GM19025 (cell line): Measurements from ENCODE around the gene PRKAG2.
"Not testable (repeated sequence)": the region's sequence is repeated elsewhere in the genome, so short reads cannot be mapped to it uniquely, and the experiment has no call there.

Experiments used
- ATAC-seq: cut with Tn5 transposase; IDR thresholded peaks from one replicate; pipeline ENCODE4 v1.9.1; 2021; ENCODE audit warnings: mild to moderate bottlenecking, low read depth, moderate library complexity; ENCODE audit not compliant: unreplicated experiment

The PRKAG2 gene

DNA sequence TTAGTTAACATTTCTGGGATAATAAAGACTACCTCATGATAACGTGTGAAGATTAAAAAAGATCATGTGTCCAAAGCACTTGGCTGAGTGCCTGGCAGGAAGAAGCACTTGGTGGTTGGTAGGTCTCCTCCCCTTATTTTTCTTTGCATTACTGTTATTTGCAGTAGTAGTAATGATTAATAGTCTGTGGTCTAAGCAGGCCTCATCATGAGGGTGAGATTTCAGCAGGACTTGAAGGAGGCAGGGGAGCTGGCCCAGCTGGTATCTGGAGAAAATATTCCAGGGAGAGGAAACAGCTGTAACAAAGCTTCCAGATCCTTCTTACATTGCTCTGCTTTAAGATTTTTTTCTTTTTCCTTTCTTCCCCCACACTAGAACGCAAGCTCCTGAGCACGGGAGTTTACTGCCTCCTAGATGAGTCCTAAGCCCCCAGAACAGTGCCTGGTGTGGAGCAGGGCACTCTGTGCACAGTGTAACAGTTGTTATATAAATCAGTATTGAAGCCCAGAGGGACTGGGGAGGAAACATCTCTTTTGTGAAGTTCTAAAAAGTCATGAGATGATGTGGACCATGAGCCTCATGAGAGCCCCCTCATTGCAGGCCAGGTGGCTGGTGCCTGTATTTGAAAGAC, 326.1 kb downstream of the PRKAG2 start:
- no peak for ATAC-seq

DNA sequence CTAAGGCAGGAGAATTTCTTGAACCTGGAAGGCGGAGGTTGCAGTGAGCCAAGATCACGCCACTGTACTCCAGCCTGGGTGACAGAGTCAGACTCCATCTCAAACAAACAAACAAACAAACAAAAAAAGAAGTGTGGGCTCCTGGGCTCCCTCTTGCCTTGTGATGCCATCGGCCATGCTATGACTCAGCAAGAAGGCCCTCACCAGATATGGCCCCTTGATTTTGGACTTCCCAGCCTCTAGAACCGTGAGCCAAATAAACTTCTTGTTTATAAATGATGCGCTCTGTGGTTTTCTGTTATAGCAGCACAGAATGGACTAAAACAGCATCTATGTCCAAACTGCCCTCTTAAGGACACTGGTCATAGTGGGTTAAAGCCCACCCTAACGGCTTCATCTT, 327.3 kb downstream of the PRKAG2 start:
- no peak for ATAC-seq

DNA sequence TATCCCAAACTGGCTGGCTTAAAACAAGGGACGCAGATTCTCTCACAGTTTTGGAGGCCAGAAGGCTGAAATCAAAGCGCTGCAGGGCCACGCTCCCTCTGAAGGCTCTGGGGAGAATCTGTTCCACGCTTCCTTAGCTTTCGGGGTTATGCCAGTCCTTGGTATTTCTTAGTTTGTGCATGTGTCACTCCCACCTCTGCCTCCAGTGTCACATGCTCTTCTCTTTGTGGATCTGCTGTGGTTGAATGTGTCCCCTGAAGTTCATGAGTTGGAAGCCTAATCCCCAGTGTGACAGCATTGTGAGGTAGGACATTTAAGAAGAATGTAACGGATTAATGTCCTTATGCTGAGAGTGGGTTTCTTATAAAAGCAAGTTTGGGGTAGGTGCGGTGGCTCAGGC, 327.8 kb downstream of the PRKAG2 start:
- no peak for ATAC-seq

DNA sequence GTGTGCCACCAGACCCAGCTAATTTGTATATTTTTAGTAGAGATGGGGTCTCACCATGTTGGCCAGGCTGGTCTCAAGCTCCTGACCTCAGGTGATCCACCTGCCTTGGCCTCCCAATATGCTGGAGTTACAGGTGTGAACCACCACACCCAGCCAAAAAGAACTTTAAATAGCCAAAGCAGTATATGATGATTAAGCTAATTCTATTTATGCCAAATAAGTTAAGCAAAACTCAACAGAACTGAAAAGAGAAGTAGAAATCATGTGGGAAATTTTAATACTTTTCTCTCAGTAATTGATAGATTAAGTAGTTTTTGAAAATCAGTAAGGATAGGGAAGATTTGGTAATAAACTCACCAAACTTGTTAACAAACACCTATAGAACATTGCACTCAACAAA, 332.7 kb downstream of the PRKAG2 start:
- ATAC-seq: no peak

DNA sequence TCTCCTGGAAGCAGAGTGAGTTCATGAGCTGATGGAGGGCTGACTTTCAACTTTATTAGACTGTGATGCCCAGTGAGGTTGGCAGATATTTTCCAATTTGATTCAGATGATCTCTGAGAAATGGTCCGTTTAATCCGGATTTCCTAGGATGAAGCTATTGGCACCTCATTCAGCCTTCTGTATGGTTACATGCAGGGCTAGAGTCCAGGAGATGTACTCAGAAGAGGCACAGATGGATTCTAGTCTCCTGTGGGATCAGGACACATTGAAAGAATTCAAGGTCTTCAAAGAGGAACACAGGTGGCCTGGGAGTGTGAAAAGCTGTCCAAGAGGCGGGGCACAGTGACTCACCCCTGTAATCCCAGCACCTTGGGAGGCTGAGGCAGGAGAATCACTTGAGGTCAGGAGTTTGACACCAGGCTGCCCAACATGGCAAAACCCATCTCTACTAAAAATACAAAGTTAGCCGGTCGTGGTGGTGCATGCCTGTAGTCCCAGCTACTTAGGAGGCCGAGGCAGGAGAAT, 334.2 kb downstream of the PRKAG2 start:
- no peak for ATAC-seq

DNA sequence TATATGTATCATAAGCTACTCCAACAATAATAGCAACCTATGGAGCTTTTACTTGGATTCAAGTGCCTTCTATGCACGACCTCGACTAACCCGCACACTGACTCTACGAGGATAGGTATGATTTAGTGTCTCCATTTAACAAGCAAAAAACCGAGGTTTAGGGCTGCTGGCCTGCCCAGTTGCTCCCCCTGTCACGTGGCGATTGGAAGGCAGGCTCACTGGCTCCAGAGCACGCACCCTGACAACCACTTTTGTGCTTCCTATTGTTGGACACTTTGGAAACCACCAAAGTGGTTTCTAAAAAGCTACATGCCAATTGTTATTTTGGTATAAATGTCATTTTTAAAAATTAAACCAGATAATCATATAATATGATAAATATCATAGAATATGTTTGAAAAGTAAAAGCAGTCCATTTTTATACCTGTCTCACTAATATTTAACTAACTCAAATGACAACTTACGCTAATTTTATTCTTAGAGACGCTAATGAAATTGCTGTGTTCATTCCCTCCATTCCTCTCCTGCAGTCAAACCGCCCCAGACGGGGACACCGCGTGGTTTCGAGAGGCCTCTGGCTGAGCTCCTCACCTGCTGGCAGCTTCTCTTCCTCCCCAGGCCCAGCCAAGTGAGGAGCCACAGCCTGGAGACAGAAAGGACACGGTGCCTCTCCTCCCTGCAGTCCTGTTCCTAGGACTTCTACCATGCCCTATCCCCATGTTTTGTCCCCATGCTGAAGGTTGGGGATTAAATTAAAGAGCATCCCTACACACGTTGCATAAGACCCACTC, 335.0 kb downstream of the PRKAG2 start:
- ATAC-seq: no peak

DNA sequence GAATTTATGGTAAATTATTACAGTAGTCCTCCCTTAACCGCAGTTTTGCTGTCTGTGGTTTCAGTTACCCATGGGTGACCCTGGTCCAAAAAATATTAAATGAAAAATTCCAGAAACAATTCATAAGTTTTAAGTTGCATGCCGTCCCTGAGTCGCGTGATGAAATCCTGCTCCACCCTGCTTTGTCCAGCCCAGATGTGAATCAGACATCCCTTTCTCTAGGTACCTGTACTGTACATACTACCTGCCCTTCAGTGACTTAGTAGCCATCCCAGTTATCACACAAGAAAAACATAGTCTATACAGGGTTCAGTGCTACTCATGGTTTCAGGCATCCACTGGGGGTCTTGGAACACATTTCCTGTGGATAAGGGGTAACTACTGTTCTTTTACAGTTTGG, 336.8 kb downstream of the PRKAG2 start:
- no peak for ATAC-seq

DNA sequence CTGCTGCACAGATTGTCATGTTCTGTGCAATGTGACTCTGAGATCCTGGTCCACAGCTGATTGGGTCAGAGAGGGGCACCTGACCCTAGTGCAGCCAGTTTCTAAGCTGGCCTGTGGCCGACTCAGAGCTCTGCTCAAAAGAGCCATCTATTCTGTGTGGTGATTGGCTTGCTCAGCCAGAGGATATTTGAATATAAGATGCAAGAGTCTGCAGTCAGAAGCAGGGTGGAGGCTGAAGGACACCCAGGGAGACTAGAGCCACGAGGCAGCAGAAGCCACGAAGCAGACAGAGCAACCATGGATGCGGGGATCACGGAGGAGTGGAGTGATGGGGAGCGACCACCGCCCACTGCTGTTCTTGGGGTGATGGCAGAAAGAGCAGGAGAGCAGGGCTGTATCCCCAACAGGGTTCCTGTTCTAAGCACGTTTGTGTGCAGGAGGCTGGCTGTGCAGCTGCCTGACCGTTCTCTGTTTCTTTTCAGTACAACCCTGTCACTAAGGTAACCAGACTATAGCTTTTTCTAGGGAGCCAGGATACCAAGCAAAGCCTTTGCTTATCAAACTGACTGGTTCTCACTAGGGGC, 337.7 kb downstream of the PRKAG2 start:
- ATAC-seq: peak; percentile 93

DNA sequence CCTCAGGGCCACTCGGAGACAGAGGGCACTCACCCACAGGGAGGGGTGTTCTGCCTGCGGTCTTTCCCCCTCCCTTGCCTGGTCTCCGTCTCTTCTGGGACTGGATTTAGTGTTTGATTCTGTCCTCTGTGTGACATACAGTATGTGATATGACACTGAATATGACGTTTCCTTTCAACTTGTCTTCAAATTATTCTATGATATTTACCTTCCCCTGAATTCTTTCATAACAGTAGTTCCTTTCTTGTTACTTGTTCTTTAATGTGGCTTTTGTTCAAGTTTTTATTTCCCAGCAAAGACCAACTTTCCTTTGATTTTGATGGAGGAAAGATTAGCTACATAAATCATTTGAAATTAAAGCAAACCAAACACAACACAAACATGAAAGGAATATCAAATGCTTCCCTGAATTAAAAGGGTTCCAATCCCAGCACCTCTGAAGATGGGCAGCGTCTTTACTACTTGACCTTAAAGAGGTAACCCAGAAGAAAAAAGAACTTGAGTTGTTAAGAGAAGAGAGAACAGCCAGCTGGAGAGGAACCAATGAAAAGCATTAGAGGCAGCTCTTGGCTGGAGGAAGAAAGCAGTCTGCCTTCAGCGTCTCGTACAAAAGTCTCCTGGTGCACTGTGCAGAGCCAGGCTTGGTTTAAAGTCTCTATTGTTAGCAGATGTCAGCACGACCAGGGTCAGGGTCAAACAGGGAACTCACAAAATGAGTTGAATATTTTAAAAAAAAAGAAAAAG, 338.9 kb downstream of the PRKAG2 start:
- ATAC-seq: no peak

DNA sequence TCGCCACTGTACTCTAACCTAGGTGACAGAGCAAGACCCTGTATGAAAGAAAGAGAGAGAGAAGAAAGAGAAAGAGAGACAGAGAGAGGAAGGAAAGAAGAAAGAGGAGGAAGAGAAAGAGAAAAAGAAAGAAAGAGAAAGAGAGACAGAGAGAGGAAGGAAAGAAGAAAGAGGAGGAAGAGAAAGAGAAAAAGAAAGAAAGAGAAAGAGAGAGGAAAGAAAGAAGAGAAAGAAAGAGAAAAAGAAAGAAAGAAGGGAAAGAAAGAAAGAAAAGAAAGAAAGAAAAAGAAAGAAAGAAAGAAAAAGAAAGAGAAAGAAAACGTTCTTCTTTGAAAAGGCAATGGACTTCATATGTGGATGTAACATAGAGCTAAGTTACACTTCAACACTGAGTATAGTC, 340.7 kb downstream of the PRKAG2 start:
- ATAC-seq: not testable (repeated sequence)

DNA sequence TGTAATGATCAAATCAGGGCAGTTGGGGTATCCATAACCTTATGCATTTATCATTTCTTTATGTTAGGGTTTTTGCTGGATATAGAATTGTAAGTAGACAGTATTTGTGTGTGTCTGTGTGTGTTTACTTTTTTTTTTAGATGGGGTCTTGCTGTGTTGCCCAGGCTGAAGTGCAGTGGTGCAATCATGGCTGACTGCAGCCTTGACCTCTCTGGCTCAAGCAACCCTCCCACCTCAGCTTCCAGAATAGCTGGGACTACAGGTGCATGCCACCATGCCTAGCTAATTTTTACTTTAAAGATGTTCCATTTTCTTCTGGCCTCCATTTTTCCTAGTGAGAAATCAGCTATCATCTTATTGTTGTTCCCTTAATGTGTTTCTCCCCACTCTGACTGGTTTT, 347.1 kb downstream of the PRKAG2 start:
- no peak for ATAC-seq

DNA sequence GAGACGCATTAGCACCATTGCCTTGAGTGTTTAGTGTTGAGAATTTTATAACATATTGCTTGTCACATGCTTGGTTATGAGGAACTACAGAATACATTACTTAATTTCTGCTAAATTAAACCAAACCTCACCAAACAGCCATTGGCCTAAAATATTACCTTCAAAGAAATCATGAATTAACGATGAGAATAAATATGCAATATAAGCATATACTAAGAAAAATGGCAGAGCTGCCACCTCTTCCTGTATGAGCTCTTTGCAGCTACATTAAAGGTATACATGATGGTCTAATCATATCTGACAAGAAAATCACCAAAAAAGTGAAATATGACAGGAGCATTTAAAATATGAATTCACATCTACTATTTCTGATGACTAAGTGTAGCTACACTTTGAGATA, 352.1 kb downstream of the PRKAG2 start:
- ATAC-seq: no peak

DNA sequence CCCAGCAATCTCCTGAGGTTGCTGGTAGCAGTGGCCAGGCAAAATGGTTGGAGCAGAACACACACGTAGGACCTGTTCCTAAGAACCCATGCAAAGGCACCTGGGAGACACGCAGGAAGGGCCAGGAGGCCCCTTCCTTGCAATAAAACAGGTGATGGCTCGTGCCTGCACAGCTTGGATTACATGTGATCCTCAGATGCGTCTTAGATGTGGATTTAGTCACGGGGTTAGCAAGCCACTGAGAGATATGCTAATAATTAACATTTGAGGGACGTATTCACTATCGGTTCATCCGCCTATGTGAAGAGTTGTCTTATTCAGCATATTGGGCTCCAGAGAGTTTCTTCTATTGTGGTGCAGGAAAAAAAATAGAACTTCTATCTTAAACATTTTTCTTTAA, 352.6 kb downstream of the PRKAG2 start:
- ATAC-seq: no peak

DNA sequence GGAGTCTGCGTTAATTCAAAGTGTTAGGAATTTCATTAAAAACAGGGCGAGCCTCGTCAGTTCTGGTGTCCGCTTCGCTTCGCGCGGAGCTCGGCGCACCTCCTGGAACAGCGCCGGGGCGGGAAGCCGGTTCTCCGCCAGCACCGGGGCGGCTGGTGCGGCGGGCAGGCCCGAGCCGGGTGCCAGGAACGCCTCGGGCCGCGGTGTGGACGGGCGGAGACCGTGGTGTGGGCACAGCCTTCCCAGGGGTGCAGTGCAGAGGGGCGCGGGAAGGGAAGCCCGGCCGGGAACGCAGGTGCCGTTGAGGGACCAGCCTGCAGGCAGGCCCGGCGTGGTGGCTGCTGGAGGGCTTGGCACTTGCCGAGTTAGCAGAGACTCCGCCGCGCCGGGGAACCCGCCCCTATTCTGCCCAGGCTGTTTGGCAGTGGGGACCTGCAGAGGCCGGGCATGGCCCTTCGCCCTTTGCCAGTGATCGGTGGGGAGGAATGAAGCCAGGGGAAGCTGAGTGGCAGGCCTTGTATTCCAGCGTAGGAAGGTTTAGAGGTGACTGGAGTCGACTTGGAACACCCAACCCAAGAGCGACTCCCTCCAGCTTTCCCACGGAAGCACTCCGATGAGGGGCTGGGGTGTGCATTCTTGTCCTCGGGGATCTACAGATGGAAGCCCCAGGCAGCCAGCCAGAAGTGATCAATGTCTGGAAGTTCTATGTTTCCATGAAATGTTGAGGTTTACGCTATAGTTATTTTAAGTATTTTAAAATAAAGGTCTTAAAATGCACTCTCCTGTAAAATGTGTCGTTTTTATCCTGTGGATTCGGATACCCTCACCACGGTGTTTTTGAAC, 356.3 kb downstream of the PRKAG2 start:
- no peak for ATAC-seq

DNA sequence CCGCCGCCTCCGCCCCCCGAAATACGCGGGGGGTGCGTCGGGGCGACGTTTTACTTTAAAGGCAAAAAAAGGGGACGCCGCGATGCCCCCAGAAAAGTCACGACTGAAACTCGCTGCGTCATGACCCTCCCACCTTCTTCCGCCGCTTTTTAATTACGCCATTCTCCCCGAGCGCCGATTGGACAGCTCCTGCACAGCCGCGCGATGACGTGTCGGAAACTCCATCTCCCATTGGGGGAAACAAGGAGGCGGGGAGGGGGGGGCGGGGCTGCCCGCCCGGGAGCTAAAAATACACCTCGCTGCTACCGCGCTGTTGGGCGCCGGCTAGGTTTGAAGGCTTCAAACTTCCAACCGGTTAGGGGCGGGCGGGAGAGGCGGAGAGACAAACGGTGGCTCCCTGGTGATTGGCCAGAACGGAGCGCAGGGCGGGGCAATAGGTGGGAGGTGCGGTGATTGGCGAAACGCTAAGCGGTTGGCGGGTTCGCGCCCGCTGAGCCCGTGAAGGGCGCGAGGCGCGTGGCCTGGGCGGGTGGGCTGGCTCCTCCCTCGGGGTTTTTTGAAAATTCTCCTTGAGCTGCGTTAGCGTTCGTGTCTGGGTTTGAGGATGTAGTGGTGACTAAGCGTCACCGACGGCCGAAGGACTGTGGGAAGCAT, 357.0 kb downstream of the PRKAG2 start, which contains the start of gene RHEB:
Gene RHEB, minus strand, starts transcription at position 131 of the 654 bp plus-strand sequence. CDS start 384 bp downstream, outside the sequence.
- peak; percentile 70 for ATAC-seq

DNA sequence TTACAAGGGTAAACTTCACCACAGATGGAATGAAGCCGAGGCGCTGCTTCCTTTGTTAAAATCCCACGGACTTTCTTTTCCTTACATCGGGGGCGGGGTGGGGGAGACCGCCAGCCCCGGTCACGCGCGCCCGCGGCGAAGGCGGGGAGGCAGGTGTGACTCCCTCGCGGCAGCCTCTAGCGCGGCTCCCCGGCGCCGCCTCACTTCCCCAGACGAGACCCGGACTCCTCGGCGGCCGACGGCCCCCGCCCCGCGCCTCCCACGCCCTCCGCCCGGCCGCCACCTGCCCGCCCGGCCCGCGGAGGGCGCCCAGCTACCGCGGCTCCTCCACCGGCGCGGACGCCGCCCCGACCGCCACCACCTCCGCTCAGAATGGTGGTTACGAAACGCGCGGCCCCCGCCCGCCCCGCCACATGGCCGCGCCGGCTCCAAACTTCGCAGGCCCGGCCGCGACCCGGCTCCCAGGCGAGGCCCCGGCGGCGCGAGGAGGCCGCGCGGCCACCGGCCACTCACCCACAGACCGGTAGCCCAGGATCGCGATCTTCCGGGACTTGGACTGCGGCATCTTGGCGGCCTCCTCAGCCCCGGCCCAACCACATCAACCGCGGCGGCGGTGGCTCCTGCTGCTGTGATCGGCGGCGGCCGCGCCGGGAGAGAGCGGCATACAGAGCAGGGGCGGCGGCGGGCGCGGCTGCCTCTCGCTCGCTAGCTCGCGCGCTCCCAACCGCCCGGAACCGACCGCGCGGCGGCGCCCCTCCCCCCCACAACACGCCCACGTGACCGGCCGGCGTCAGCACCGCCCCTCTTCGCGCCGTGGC, 357.8 kb downstream of the PRKAG2 start:
- peak; percentile 50 for ATAC-seq

DNA sequence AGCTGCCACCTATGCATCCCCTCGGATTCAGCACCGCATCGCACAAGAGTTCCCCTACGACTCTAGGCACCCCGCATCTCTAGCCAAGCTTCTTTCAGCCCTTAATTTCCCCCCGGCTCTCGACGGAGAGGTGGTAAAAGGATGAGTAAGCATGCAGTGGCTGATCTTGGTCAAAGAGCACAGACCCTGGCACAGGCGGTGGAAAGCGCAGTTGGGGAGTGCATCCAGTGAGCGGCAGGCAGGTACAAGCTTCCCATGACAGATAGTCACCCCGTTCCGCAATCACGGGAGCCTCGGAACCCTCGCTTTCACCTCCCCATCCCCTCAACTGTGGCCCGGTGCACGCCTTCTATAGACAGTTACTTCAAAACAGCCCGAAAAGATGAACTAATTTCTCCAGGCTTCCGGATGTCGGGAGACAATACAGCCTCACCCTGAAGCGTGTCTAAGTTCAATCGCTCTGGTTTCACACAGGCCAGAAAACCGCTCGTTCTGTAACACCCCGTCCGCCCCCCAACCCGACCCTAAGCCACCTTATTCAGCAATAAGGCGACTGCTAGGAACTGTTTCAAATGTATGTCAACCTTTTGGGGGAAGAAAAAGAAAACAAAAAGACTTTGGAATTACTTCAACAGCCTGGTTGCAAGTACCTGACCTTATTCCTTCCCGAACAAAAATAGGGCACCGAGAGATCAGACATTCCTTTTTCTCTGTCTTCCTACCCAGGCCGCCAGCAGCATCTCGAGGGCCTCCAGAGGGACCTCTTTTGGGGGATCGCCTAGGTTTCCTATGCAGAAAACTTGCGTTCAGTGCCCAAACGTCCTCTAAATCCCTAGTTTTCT, 358.6 kb downstream of the PRKAG2 start:
- ATAC-seq: no peak
